ENCODE results near the gene ASH1L. TPM values are rescaled to one million over a fixed set of nuclear protein-coding genes. Genes with fewer than 3 reads are reported as not detected.

Gene ASH1L
- total RNA-seq, 1 experiment from 2014 or later, result 29.3 TPM

- TF ChIP-seq USF1 (CRISPR knock-in tag; IDR thresholded peaks at IDR 0.05) (0 out of 2 replicates have a peak, but pooled peaks have one; percentile 39), MYBL2 (CRISPR knock-in tag; IDR thresholded peaks at IDR 0.05) (no peak), MAX (CRISPR knock-in tag; IDR thresholded peaks at IDR 0.05) (peak; percentile 59; the same call in 1 of the 2 replicates), ZNF396 (CRISPR knock-in tag; IDR thresholded peaks at IDR 0.05; ENCODE audit: borderline replicate concordance) (no peak), NFATC4 (CRISPR knock-in tag; IDR thresholded peaks at IDR 0.05) (no peak), MXD4 (CRISPR knock-in tag; IDR thresholded peaks at IDR 0.05; ENCODE audit: borderline replicate concordance) (no peak), SMAD4 (CRISPR knock-in tag; IDR thresholded peaks at IDR 0.05) (no peak), CDX4 (CRISPR knock-in tag; IDR thresholded peaks at IDR 0.05; ENCODE audit: borderline replicate concordance) (no peak), ZMAT4 (CRISPR knock-in tag; IDR thresholded peaks at IDR 0.05) (no peak), FOXJ3 (CRISPR knock-in tag; IDR thresholded peaks at IDR 0.05; ENCODE audit: borderline replicate concordance) (no peak), ETV6 (CRISPR knock-in tag; IDR thresholded peaks at IDR 0.05) (peak; percentile 61; the same call in 1 of the 2 replicates), ZNF219 (CRISPR knock-in tag; IDR thresholded peaks at IDR 0.05; ENCODE audit: borderline replicate concordance) (no peak), ATF3 (CRISPR knock-in tag; conservative IDR thresholded peaks at IDR 0.05) (no peak), NR3C1 (CRISPR knock-in tag; conservative IDR thresholded peaks at IDR 0.05; ENCODE audit: low read depth) (no peak), GRHL2 (CRISPR knock-in tag; IDR thresholded peaks at IDR 0.05; ENCODE audit: insufficient replicate concordance, severe bottlenecking) (no peak), ZNF512 (CRISPR knock-in tag; IDR thresholded peaks at IDR 0.05; ENCODE audit: borderline replicate concordance) (no peak), CREM (CRISPR knock-in tag; IDR thresholded peaks at IDR 0.05) (no peak), E2F5 (CRISPR knock-in tag; IDR thresholded peaks at IDR 0.05) (peak; percentile 82; the same call in 1 of the 2 replicates), ZNF423 (CRISPR knock-in tag; IDR thresholded peaks at IDR 0.05) (peak; percentile 66), ZNF281 (CRISPR knock-in tag; IDR thresholded peaks at IDR 0.05) (no peak), FOXP4 (CRISPR knock-in tag; IDR thresholded peaks at IDR 0.05) (peak; percentile 25; the same call in 1 of the 2 replicates), ZNF317 (CRISPR knock-in tag; IDR thresholded peaks at IDR 0.05; ENCODE audit: borderline replicate concordance, low read depth) (no peak), CTCF (IDR thresholded peaks at IDR 0.05) (peak; percentile 97), TCF7 (CRISPR knock-in tag; IDR thresholded peaks at IDR 0.05; ENCODE audit: low read depth) (no peak), E2F4 (CRISPR knock-in tag; IDR thresholded peaks at IDR 0.05; ENCODE audit: borderline replicate concordance, low read depth) (no peak)
Observed at GRCh38 chr1:155322953-155323728, 239.5 kb downstream of the ASH1L start (continued).

Measured in WTC11 (cell line).